Neuronal stem cell (in vitro differentiated cells): ENCODE measurements around the gene SMIM26.

ENCODE experiments used
- DNase-seq: peaks from one replicate; pipeline ENCODE4 v3.0.0-alpha.2; 2013; ENCODE audit warnings: low spot score
- H2AFZ ChIP-seq: one replicate; pipeline ENCODE4 v1.6.1; 2013; ENCODE audit warnings: mild to moderate bottlenecking, low read length, inconsistent platforms
- H2AK5ac ChIP-seq: 2 replicates; pipeline ENCODE4 v1.6.1; 2013; ENCODE audit warnings: low read depth, mild to moderate bottlenecking, inconsistent platforms, low read length, moderate library complexity, mixed read lengths
- H2BK120ac ChIP-seq: 2 replicates; pipeline ENCODE4 v1.6.1; 2013; ENCODE audit warnings: low read depth, mild to moderate bottlenecking, inconsistent platforms, low read length, moderate library complexity, mixed read lengths
- H2BK12ac ChIP-seq: one replicate; pipeline ENCODE4 v1.6.1; 2013; ENCODE audit warnings: low read length, inconsistent platforms
- H2BK15ac ChIP-seq: 2 replicates; pipeline ENCODE4 v1.6.1; 2013; ENCODE audit warnings: mild to moderate bottlenecking, low read length, inconsistent platforms, mixed read lengths
- H2BK5ac ChIP-seq: one replicate; pipeline ENCODE4 v1.6.1; 2013; ENCODE audit warnings: inconsistent platforms, mild to moderate bottlenecking, low read length, moderate library complexity
- H3K14ac ChIP-seq: one replicate; pipeline ENCODE4 v1.6.1; 2013; ENCODE audit warnings: low read length, inconsistent platforms
- H3K18ac ChIP-seq: 2 replicates; pipeline ENCODE4 v1.6.1; 2013; ENCODE audit warnings: low read length, inconsistent platforms
- H3K23ac ChIP-seq: 2 replicates; pipeline ENCODE4 v1.6.1; 2013; ENCODE audit warnings: low read depth, mild to moderate bottlenecking, mixed read lengths, low read length, inconsistent platforms; ENCODE audit not compliant: poor library complexity
- H3K27ac ChIP-seq: replicated peaks from 3 replicates; pipeline ENCODE4 v1.5.1; 2013; ENCODE audit warnings: low read length, inconsistent platforms
- H3K27me3 ChIP-seq, 3 experiments: 2 replicates each; pipeline ENCODE4 v1.6.1; 2013; ENCODE audit warnings: low read length in 3 of 3, mild to moderate bottlenecking in 2 of 3, inconsistent platforms in 1 of 3, low read depth in 1 of 3, mixed read lengths in 1 of 3, moderate library complexity in 1 of 3; ENCODE audit not compliant: control insufficient read depth in 3 of 3, insufficient read depth in 3 of 3
- H3K36me3 ChIP-seq, 2 donors: replicated peaks in 1 of 2; 2 replicates each; pipeline ENCODE4 v1.6.1; 2013; ENCODE audit warnings: low read length in 2 of 2; ENCODE audit not compliant: control insufficient read depth in 2 of 2, insufficient read depth in 2 of 2
- H3K4ac ChIP-seq: 2 replicates; pipeline ENCODE4 v1.6.1; 2013; ENCODE audit warnings: inconsistent platforms, mild to moderate bottlenecking, low read length, moderate library complexity
- H3K4me1 ChIP-seq, 2 donors: 1 replicate in 1 of 2; 2 replicates in 1 of 2; pipeline ENCODE4 v1.6.1; 2013; ENCODE audit warnings: low read length in 2 of 2, low read depth in 1 of 2; ENCODE audit not compliant: control insufficient read depth in 2 of 2, insufficient read depth in 1 of 2
- H3K4me2 ChIP-seq: one replicate; pipeline ENCODE4 v1.6.1; 2013; ENCODE audit warnings: mild to moderate bottlenecking, low read length, inconsistent platforms; ENCODE audit not compliant: insufficient read depth, poor library complexity, severe bottlenecking
- H3K4me3 ChIP-seq, 2 donors: 2 replicates each; pipeline ENCODE4 v1.5.1; 2013; ENCODE audit warnings: low read length in 2 of 2, mild to moderate bottlenecking in 2 of 2, inconsistent platforms in 1 of 2, moderate library complexity in 1 of 2
- H3K79me1 ChIP-seq: one replicate; pipeline ENCODE4 v1.6.1; 2013; ENCODE audit warnings: low read depth, mild to moderate bottlenecking, inconsistent platforms, low read length, moderate library complexity
- H3K9ac ChIP-seq: one replicate; pipeline ENCODE4 v1.6.1; 2013; ENCODE audit warnings: mild to moderate bottlenecking, low read depth, low read length, inconsistent platforms; ENCODE audit not compliant: poor library complexity
- H3K9me3 ChIP-seq, 2 donors: replicated peaks in 1 of 2; 2 replicates each; pipeline versions ENCODE3 to v1.6.1; 2013; ENCODE audit warnings: low read length in 2 of 2, mild to moderate bottlenecking in 2 of 2, inconsistent platforms in 1 of 2, low read depth in 1 of 2, mixed read lengths in 1 of 2, moderate library complexity in 1 of 2; ENCODE audit not compliant: control insufficient read depth in 2 of 2, insufficient read depth in 1 of 2
- H4K8ac ChIP-seq: one replicate; pipeline ENCODE4 v1.6.1; 2013; ENCODE audit warnings: low read depth, mild to moderate bottlenecking, inconsistent platforms, low read length, moderate library complexity
- H4K91ac ChIP-seq: one replicate; pipeline ENCODE4 v1.6.1; 2013; ENCODE audit warnings: low read length, low read depth, mild to moderate bottlenecking, inconsistent platforms; ENCODE audit not compliant: poor library complexity
- WGBS, 2 donors: extraction: QIAGEN DNeasy Blood & Tissue Kit; methylation state at CpG; one replicate each; pipeline ENCODE4 v1.1.7; 2013; ENCODE audit warnings: missing lambda C conversion rate in 2 of 2, mixed read lengths in 1 of 2; ENCODE audit not compliant: insufficient read length in 2 of 2, insufficient replicate concordance in 1 of 2; ENCODE audit errors: extremely low coverage in 2 of 2; 5-methylcytosine and 5-hydroxymethylcytosine counted together

The SMIM26 gene

DNA sequence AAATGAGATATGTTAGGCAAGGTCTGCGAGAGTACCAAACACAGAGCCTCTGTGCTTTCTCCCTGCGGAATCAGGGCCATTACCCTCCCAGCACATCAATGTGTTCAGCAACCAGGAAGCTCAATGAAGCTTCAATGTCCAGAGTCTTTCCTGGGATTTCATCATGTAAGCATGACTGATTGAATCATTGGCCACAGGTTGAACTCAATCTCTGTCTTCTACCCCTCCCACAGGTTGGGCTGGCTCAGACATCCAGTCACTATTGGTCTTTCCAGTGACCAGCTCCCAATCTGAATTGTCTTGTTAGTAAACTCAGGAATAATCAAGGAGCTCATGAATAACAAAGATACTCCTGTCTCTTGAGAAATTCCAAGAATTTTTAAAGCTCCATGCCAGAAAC, 17.9 kb downstream of the SMIM26 start:
- no CpG with 5 or more reads among the region's 2 CpGs for WGBS, 2 donors
- Histone ChIP-seq H3K27me3 (no peaks in the 10 kb centered on the region), H2BK15ac (no peak overlapping the region), H2AFZ (no peak overlapping the region), H2BK12ac (no peak overlapping the region), H3K27ac (no peak overlapping the region), H3K9ac (no peak overlapping the region), H4K8ac (no peak overlapping the region), H4K91ac (no peak overlapping the region), H3K4me2 (no peak overlapping the region), H3K36me3 (no peaks in the 10 kb centered on the region), H3K9me3 (no peaks in the 10 kb centered on the region), H2BK5ac (no peak overlapping the region), H3K4me1 (peaks cover 0 to 1% of the 10 kb centered on the region in 2 donors), H3K14ac (no peak overlapping the region), H3K79me1 (peaks cover 2% of the 10 kb centered on the region), H3K4ac (no peak overlapping the region), H3K18ac (no peak overlapping the region), H2BK120ac (no peak overlapping the region), H3K4me3 (no peak overlapping the region), H3K23ac (no peak overlapping the region), H2AK5ac (no peak overlapping the region)
- DNase-seq: no peak

- Histone ChIP-seq H3K79me1 (peaks cover 2% of the 10 kb centered on the region), H2BK15ac (no peak within 1 kb of the TSS), H3K4me2 (peak within 1 kb of the TSS; percentile 78), H3K4me3 (peak within 1 kb of the TSS; percentile 61 to 87), H2AK5ac (no peak within 1 kb of the TSS), H3K9me3 (no peaks in the 10 kb centered on the region), H3K9ac (peak within 1 kb of the TSS; percentile 76), H2BK12ac (no peak within 1 kb of the TSS), H2AFZ (peak within 1 kb of the TSS; percentile 87), H3K14ac (peak within 1 kb of the TSS; percentile 87), H3K4me1 (peaks cover 0 to 1% of the 10 kb centered on the region in 2 donors), H2BK5ac (no peak within 1 kb of the TSS), H3K27me3 (no peaks in the 10 kb centered on the region), H4K91ac (no peak within 1 kb of the TSS), H3K23ac (peak within 1 kb of the TSS; percentile 90), H3K18ac (peak within 1 kb of the TSS; percentile 88), H2BK120ac (no peak within 1 kb of the TSS), H3K36me3 (no peaks in the 10 kb centered on the region), H3K4ac (no peak within 1 kb of the TSS), H4K8ac (no peak within 1 kb of the TSS), H3K27ac (peak within 1 kb of the TSS; percentile 32)
- WGBS, 2 donors: no CpG with 5 or more reads among the region's 88 CpGs
- DNase-seq: peak; percentile 79
Measured at GRCh38 chr20:18587665-18588573, 20.7 kb downstream of the SMIM26 start, which contains the start of gene DTD1. Gene DTD1, plus strand, starts transcription at chr20:18588054. Its CDS starts 19 bp downstream, at chr20:18588073.

DNA sequence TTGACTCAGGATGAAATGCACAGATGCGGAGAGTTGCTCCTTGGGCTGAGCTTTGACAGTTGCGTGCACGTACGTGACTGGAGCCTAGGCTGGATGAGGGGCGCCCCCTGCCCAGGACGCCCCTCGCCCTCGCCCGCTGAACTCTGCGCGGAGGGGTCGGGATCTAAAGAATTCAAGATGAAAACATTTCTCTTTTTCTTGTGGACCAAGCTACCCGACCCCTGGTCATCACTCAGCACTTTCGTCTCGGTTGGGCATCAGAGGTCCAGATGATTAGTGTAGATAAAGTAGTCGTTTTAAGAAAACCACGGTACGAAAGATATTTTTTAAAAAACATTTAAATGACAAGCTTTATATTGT, 21.3 kb downstream of the SMIM26 start:
- Histone ChIP-seq H3K9me3 (no peaks in the 10 kb centered on the region), H4K8ac (no peak overlapping the region), H3K23ac (no peak overlapping the region), H3K36me3 (peaks cover under 1% of the 10 kb centered on the region in 2 donors), H3K4me1 (peaks cover 0 to 1% of the 10 kb centered on the region in 2 donors), H3K4me2 (peak overlapping the region; percentile 78), H3K18ac (no peak overlapping the region), H2BK5ac (no peak overlapping the region), H3K27ac (peak overlapping the region; percentile 32), H2AFZ (peak overlapping the region; percentile 87), H2BK12ac (no peak overlapping the region), H2AK5ac (no peak overlapping the region), H3K27me3 (no peaks in the 10 kb centered on the region), H3K79me1 (peaks cover 2% of the 10 kb centered on the region), H3K14ac (no peak overlapping the region), H2BK15ac (no peak overlapping the region), H4K91ac (no peak overlapping the region), H3K4ac (no peak overlapping the region), H2BK120ac (no peak overlapping the region), H3K4me3 (peak overlapping the region; percentile 61 to 87), H3K9ac (no peak overlapping the region)
- no peak for DNase-seq
- no CpG with 5 or more reads among the region's 18 CpGs for WGBS, 2 donors

- H3K23ac ChIP-seq: no peak overlapping the region
- H2BK12ac ChIP-seq: no peak overlapping the region
- no CpG with 5 or more reads among the region's 8 CpGs for WGBS, 2 donors
- no peak overlapping the region for H4K8ac ChIP-seq
- H2AK5ac ChIP-seq: no peak overlapping the region
- H3K27me3 ChIP-seq: no peaks in the 10 kb centered on the region
- H3K27ac ChIP-seq: no peak overlapping the region
- H4K91ac ChIP-seq: no peak overlapping the region
- H3K18ac ChIP-seq: no peak overlapping the region
- no peak overlapping the region for H2AFZ ChIP-seq
- no peak for DNase-seq
- H3K4ac ChIP-seq: no peak overlapping the region
- no peak overlapping the region for H2BK15ac ChIP-seq
- H2BK5ac ChIP-seq: no peak overlapping the region
- H3K79me1 ChIP-seq: peaks cover 2% of the 10 kb centered on the region
- H2BK120ac ChIP-seq: no peak overlapping the region
- no peak overlapping the region for H3K4me2 ChIP-seq
- no peak overlapping the region for H3K9ac ChIP-seq
- peaks cover 0 to 1% of the 10 kb centered on the region in 2 donors for H3K4me1 ChIP-seq
- peaks cover 2 to 13% of the 10 kb centered on the region in 2 donors for H3K36me3 ChIP-seq
- H3K4me3 ChIP-seq: no peak overlapping the region
- no peaks in the 10 kb centered on the region for H3K9me3 ChIP-seq
- H3K14ac ChIP-seq: no peak overlapping the region
Measured at GRCh38 chr20:18589941-18590674, 22.9 kb downstream of the SMIM26 start.
